HL-60/S4 treated with retinoic acid at 250 ng/mL for 4 days and 3 days (cell line): ENCODE data around the gene TIMM10.

Source experiments
- in situ Hi-C: fragments of 300-500 bp; cut with MboI; formaldehyde crosslinking; loops from 2 replicates; pipeline ENCODE4 v1.7.0; 2022; ENCODE audit warnings: low sequenced_read_pairs

Gene TIMM10, protein sequence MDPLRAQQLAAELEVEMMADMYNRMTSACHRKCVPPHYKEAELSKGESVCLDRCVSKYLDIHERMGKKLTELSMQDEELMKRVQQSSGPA

GRCh38 chr11:57530596-57531507 lies at the start of gene TIMM10:
TSS of gene TIMM10 (minus strand) at chr11:57530754. CDS start at chr11:57530189, 565 bp downstream.
- in situ Hi-C loops: no loop called here

GRCh38 chr11:57574061-57574460 lies 43.5 kb upstream of the TIMM10 start:
- in situ Hi-C loops: no loop called here

DNA sequence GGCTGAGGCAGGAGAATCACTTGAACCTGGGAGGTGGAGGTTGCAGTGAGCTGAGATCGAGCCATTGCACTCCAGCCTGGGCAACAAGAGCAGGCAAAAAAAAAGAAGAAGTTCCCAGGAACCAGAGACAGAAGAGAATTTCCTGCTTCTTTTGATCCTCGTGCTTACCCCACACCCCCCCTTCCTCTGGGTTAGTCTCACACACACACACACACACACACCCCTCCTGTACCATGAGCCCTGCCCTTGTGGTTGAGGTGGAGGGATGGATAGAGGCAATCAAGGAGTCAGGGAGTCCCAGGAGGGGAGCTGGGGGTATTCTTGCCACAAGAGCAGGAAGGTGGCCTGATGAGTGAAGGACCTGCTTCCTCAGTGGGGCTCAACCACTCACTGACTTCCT lies 41.1 kb upstream of the TIMM10 start:
- in situ Hi-C loops: no loop called here

DNA sequence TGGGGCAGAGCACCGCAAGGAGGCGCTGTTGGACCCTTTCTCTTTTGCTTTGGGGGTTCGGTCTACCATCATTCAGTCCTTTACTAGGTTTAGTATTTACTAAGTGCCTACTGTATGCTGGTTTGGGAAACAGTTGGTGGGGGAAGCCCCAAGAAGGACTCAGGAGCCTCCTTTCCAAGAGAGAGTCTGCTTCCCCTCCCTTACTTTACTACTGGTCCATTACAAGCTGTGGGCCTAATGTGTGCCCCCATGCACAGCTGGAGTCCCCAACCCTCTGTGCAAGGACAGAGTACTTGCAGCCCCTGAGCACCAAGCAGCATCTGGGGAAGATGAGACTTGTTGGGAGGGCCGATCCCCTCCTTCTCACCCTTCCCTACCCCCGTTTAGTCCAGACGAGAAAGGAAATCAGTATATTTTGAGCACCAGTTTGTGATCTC lies 37.8 kb upstream of the TIMM10 start:
- in situ Hi-C loops: loop anchor here (5.0 kb wide), 1 partner anchor 74 kb away; no protein-coding TSS in a partner anchor

- in situ Hi-C loops: loop anchor here (5.0 kb wide), 1 partner anchor 75 kb away; no protein-coding TSS in a partner anchor
Observed at GRCh38 chr11:57567515-57568329, 37.2 kb upstream of the TIMM10 start, which contains the start of gene UBE2L6. TSS of gene UBE2L6 (minus strand) at chr11:57567672. CDS start at chr11:57567611, 61 bp downstream.

DNA sequence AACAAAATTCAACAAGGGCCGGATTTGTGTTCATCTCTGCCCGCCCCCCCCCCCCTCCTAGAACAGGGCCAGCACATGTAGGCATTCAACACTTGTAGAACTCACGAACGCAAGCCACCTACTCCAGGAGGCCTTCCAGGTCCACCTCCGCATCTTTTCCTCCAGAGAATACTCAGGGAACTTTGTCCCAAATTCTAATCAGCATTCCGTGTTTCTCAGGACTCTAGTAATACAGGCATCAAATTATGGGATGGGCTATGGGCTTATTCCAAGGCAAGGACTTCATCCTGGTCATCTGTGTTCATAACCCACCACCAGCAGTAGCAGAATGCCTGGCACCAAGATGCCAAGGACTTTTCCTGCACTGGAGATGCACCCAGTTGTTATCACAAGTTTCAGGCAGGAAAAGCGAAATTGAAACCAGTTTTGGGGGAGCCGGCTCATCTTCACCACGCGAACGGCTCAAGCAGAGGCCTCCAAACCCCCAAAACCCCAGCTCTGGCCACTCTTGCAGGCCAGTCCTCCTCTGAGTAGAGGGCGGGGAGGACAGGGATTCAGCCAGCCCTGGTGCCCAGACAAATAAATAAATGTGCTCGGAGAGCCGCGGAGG lies 36.5 kb upstream of the TIMM10 start:
- in situ Hi-C loops: loop anchor here (5.0 kb wide), 1 partner anchor 75 kb away; no protein-coding TSS in a partner anchor

- in situ Hi-C loops: loop anchor here (5.0 kb wide), 1 partner anchor 76 kb away; no protein-coding TSS in a partner anchor
Observed at GRCh38 chr11:57566005-57566904, 35.7 kb upstream of the TIMM10 start.

GRCh38 chr11:57562596-57562995 lies 32.0 kb upstream of the TIMM10 start:
- in situ Hi-C loops: no loop called here

DNA sequence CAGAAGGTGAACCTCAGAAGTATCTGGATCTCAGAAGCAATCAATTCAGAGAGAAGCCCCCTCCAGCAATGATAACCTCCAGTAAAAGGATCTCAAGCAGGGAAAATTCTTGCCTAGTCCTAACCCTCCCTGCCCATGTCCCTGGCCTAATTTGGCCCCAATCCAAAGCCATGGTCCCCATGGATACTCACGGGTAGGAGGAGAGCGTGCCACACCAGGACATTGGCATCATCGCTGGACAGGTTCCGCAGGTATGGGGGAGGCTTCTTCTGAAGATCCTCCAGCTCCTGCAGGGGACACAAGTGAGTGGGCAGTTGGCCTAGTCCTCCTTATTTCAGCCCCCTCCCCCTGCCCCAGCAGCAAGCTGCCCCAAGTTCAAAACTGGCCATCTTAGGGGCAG lies 29.6 kb upstream of the TIMM10 start:
- in situ Hi-C loops: no loop called here

DNA sequence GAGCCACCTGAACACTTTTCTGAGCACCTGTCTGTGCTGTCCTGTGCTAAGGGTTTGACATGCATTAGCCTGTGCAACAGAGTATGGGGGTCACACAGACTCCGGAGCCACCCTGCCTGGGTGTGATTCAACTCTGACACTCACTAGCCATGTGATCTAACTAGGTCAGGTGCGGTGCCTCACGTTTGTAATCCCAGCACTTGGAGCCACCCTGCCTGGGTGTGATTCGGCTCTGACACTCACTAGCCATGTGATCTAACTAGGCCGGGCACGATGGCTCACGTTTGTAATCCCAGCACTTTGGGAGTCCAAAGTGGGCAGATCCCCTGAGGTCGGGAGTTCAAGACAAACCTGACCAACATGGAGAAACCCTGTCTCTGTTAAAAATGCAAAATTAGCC lies 25.5 kb upstream of the TIMM10 start:
- in situ Hi-C loops: no loop called here

GRCh38 chr11:57555393-57555792 lies 24.8 kb upstream of the TIMM10 start:
- in situ Hi-C loops: no loop called here

DNA sequence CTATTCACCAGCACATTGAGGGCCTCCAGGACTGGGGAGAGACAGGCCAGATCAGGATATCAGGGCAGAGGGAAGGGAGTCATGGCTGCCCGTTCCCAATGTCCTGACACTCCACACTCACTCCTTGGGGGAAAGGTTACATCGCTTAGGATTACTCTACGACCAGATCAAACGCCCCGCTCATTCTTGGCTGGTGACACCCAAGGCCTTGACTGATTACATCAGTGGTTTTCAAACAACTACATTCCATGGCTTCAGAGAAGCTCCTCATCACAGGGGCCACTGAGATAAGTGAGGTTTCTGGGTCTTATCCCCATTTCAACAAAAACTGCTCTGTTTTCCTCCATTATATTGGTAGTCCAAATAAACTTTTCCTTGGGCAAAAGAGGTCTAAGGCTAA lies 21.9 kb upstream of the TIMM10 start:
- in situ Hi-C loops: no loop called here

DNA sequence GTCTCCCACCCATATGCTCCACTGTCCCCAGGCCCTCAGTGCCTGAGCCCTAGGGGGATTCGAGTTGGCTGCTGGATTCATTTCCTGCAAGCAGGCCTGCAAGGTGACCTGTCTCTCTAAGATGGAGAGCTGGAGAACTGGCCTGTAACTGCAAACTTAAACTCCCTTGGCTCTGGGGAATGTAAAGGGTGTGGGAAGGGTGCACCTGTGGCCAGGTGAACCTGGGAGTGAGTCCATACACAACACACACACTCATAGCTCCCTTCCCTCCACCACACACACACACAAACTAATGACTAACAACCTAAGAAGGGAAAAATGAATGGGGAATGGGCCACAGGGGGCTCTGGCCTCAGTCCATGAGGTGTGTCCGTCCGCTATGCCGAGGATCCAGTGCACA lies 21.4 kb upstream of the TIMM10 start:
- in situ Hi-C loops: no loop called here

GRCh38 chr11:57549983-57550382 lies 19.4 kb upstream of the TIMM10 start:
- in situ Hi-C loops: no loop called here

GRCh38 chr11:57547854-57548377 lies 17.4 kb upstream of the TIMM10 start:
- in situ Hi-C loops: no loop called here

- in situ Hi-C loops: no loop called here
Observed at GRCh38 chr11:57546869-57547475, 16.4 kb upstream of the TIMM10 start.

DNA sequence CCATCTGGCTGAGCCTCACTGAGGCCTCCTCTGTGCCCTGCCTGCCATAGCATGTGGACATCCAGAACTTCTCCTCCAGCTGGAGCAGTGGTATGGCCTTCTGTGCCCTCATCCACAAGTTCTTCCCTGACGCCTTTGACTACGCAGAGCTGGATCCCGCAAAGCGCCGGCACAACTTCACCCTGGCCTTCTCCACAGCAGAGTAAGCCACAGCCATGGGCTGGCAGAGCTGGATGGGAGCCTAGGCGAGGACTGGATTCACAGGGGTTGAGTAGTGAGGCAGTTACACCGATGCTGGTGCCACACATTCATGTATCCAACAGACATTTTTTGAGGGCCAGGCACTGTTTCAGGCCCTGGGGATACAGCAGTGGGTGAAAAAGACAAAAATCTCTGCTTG lies 15.9 kb upstream of the TIMM10 start:
- in situ Hi-C loops: no loop called here

DNA sequence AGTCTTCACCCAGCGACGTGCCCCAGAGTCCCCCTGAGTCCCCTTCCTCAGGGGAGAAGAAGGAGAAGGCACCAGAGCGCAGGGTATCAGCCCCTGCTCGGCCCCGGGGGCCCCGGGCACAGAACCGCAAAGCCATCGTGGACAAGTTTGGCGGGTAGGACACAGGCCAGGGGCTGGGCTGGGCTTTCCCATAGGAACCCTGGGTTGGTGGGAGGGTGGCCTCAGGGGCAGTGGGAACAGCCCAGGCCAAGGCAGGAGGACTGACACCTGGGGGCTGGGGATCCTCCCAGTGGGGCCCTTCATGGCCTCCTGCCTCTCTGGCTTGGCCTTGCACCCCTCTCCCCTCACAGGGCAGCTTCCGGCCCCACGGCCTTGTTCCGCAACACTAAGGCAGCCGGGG lies 15.3 kb upstream of the TIMM10 start:
- in situ Hi-C loops: no loop called here

DNA sequence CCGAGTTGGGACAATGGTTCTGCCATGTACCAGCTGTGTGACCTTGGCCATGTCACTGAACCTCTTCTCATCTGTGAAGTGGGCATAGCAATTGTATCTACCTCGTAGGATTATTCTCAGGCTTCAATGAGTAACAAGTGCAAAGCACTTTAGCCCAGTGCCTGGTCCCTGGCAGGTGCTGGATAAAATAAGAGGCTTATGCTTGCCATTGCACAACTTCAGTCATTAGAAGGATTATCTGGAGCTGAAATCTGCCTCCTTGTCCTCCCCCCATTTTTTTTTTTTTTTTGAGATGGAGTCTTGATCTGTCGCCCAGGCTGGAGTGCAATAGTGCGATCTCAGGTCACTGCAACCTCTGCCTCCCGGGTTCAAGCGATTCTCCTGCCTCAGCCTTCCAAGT lies 14.0 kb upstream of the TIMM10 start:
- in situ Hi-C loops: no loop called here
